GM20000 (cell line): Measurements from ENCODE around the gene PRSS2.

Source experiments
- DNase-seq: peaks from one replicate; pipeline ENCODE4 v3.0.0; 2012; ENCODE audit warnings: low spot score
- TF ChIP-seq, protein P1 (sequence below): IDR thresholded peaks from 2 replicates; pipeline ENCODE4 v1.5.1; 2012; ENCODE audit warnings: mild to moderate bottlenecking, control low read depth; ENCODE audit errors: extremely low read depth, missing control alignments

PRSS2 gene

DNA sequence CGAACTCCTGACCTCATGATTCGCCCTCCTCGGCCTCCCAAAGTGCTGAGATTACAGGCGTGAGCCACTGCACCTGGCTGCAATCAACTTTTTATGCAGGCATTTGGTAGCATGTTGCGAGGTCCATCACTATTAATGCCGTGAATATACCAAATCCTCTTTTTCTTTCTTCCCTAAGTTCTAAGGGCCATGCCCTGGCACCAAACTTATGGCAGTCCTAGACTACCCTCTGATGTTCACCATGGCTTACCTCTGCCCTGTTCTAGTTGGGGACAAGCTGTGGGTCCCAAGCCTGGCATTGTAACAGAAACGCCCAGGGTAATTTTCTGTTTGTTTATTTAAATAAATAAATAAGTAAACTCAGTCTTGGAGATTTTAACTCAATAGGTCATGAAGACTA lies 13.3 kb downstream of the PRSS2 start:
- DNase-seq = no peak
- TF ChIP-seq, protein P1, sequence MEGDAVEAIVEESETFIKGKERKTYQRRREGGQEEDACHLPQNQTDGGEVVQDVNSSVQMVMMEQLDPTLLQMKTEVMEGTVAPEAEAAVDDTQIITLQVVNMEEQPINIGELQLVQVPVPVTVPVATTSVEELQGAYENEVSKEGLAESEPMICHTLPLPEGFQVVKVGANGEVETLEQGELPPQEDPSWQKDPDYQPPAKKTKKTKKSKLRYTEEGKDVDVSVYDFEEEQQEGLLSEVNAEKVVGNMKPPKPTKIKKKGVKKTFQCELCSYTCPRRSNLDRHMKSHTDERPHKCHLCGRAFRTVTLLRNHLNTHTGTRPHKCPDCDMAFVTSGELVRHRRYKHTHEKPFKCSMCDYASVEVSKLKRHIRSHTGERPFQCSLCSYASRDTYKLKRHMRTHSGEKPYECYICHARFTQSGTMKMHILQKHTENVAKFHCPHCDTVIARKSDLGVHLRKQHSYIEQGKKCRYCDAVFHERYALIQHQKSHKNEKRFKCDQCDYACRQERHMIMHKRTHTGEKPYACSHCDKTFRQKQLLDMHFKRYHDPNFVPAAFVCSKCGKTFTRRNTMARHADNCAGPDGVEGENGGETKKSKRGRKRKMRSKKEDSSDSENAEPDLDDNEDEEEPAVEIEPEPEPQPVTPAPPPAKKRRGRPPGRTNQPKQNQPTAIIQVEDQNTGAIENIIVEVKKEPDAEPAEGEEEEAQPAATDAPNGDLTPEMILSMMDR = no peak

DNA sequence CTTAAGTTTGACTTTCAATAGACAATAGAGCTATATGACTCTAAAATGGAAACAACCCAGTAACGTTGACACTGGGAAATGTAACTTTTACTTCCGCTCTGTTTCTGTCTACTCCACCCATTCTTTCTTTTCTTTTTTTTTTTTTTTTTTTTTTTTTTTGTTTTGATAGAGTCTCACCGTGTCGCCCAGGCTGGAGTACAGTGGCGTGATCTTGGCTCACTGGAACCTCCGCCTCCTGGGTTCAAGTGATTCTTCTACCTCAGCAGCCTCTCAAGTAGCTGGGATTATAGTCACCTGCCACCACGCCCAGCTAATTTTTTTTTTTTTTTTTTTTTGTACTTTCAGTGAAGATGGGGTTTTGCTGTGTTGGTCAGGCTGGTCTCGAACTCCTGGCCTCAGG lies 13.9 kb downstream of the PRSS2 start:
- no peak for DNase-seq
- TF ChIP-seq, protein P1 = no peak

DNA sequence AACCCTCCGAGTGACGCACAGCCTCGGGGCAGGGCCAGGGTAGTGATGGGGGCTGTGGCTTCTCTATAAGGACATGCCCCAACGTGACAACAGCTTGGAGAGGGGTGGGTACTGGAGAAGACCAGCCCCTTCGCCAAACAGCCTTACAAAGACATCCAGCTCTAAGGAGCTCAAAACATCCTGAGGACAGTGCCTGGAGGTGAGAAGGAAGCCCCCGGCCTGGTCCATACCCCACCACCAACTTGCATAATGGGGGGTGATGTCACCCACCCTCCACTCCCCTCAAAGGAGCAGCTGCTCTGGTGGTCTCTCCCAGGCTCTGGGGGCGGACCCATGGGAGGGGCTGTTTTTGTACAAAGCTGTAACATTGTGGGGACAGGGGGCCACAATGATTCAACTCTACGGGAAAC lies 15.1 kb downstream of the PRSS2 start:
- DNase-seq = no peak
- TF ChIP-seq, protein P1 = no peak

DNA sequence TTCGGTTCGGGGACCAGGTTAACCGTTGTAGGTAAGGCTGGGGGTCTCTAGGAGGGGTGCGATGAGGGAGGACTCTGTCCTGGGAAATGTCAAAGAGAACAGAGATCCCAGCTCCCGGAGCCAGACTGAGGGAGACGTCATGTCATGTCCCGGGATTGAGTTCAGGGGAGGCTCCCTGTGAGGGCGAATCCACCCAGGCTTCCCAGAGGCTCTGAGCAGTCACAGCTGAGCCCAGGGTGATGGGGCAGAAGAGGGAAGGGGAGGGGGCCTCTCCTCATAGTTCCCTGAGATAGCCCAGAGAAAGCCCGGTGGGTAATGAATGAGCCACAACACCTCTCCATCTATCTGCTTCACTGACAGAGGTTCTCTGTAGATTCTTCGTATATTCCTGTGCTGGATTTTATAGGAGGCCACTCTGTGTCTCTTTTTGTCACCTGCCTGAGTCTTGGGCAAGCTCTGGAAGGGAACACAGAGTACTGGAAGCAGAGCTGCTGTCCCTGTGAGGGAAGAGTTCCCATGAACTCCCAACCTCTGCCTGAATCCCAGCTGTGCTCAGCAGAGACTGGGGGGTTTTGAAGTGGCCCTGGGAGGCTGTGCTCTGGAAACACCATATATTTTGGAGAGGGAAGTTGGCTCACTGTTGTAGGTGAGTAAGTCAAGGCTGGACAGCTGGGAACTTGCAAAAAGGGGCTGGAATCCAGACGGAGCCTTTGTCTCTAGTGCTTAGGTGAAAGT lies 16.4 kb downstream of the PRSS2 start:
- TF ChIP-seq, protein P1 = no peak
- no peak for DNase-seq

DNA sequence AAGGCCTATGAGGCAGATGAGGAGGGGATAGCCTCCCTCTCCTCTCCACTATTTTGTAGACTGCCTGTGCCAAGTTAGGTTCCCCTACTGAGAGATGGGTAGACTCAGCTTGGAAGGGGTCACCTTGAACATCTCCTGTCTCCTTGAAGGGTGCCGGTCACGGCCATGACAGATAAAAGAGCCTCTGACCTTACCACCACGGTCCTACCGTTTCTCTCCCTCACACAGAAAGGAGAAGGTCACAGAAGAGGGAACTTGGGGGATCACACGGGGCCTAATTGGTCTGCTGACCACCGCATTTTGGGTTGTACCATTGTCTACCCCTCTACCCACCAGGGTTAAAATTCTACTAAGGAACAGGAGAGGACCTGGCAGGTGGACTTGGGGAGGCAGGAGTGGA lies 17.0 kb downstream of the PRSS2 start:
- TF ChIP-seq, protein P1 = no peak
- DNase-seq = no peak

DNA sequence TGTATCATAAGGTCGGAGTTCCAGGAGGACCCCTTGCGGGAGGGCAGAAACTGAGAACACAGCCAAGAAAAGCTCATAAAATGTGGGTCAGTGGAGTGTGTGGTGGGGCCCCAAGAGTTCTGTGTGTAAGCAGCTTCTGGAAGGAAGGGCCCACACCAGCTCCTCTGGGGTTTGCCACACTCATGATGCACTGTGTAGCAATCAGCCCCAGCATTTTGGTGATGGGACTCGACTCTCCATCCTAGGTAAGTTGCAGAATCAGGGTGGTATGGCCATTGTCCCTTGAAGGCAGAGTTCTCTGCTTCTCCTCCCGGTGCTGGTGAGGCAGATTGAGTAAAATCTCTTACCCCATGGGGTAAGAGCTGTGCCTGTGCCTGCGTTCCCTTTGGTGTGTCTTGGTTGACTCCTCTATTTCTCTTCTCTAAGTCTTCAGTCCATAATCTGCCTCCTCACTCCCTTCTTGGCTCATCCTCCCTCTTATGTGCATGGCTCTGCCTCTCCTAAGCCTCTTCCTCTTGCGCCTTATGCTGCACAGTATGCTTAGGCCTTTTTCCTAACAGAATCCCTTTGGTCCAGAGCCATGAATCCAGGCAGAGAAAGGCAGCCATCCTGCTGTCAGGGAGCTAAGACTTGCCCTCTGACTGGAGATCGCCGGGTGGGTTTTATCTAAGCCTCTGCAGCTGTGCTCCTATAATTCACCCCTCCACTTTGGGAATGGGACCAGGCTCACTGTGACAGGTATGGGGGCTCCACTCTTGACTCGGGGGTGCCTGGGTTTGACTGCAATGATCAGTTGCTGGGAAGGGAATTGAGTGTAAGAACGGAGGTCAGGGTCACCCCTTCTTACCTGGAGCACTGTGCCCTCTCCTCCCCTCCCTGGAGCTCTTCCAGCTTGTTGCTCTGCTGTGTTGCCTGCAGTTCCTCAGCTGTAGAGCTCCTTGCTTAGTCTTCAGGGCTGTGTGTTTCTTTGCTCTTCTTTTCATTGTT lies 17.8 kb downstream of the PRSS2 start:
- DNase-seq = no peak
- TF ChIP-seq, protein P1 = no peak

DNA sequence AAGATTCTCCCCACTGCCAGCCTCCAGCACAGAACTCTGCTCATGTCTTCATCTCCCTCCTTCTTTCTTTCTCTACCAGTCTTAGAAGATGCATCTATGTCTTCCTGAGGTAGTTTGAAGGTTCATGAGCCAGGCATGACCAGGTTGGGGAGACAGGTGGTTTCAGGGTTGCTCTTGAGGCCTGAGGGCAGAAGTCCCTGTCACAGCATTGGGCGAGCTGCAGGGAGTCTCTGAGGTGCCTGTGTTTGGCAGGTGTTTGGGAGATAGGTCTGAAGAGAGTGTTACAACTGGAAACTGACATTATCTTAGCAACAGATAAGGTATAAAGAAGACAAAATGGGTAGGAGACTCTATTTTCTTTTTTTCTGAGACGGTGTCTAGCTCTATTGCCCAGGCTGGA lies 18.7 kb downstream of the PRSS2 start:
- no peak for DNase-seq
- TF ChIP-seq, protein P1 = no peak
